ENCODE results near the gene PAM. TPM values are rescaled to one million over a fixed set of nuclear protein-coding genes. Genes with fewer than 3 reads are reported as not detected.
"Not testable (repeated sequence)": the region's sequence is repeated elsewhere in the genome, so short reads cannot be mapped to it uniquely, and the experiment has no call there.

Gene PAM
- total RNA-seq, 4 donors from 2014 or later: 41.5 to 92.8 (median 48.2) TPM

DNA sequence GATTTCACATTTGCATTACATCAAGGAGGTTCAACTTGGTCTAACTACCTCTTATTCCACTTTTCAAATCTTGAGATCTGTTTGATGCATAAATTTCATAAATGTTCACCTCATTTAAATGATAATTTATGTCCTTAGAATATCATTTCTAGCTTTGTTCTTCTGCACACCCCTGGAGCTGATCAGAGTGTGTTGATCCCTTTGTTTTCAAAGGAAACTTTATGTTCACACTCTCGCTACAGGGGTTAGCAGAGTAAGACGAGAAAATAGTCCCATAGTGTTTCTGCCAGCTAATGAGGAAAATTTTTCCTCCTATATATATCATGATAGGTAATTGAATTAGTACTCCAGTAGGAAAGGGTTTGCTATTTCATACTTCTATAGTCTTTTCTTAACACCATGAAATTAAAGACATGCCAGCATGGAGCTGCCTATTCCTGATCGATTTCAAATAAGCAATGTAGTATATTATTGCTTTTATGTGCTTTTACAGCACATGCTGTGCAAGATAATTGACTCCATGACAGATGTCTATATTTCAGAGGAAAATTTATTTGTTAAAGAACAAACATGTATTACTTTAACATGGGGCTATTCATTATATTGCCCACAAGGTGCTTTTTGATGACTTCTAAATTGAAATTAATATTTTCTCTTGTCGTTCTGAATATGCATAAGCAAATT, 4.8 kb upstream of the PAM start:
- WGBS: 80% methylated on average over 4 of the region's 4 CpGs

GRCh38 chr5:102751903-102752376, 3.2 kb upstream of the PAM start:
- not testable (repeated sequence) for H3K4me3 ChIP-seq; H3K27me3 ChIP-seq; H3K27ac ChIP-seq; DNase-seq (ENCODE audit: low spot score in 2 of 2); H3K9me3 ChIP-seq; H3K36me3 ChIP-seq
- peaks cover 21% of the 10 kb centered on the region for H3K4me1 ChIP-seq
- WGBS: 91% methylated on average over 17 of the region's 32 CpGs

More for the DNA sequence above, 4.8 kb upstream of the PAM start:
- Histone ChIP-seq H3K27ac (no peak overlapping the region), H3K9me3 (no peaks in the 10 kb centered on the region), H3K4me1 (peaks cover 10% of the 10 kb centered on the region), H3K36me3 (no peaks in the 10 kb centered on the region), H3K4me3 (no peak overlapping the region), H3K27me3 (no peaks in the 10 kb centered on the region)
- no peak for DNase-seq (ENCODE audit: low spot score in 2 of 2)
- no peak for TF ChIP-seq EP300 (IDR thresholded peaks at IDR 0.05)
- no peak for TF ChIP-seq POLR2A (IDR thresholded peaks at IDR 0.05)
- no peak for TF ChIP-seq POLR2AphosphoS5 (IDR thresholded peaks at IDR 0.05)
- TF ChIP-seq, protein P1, sequence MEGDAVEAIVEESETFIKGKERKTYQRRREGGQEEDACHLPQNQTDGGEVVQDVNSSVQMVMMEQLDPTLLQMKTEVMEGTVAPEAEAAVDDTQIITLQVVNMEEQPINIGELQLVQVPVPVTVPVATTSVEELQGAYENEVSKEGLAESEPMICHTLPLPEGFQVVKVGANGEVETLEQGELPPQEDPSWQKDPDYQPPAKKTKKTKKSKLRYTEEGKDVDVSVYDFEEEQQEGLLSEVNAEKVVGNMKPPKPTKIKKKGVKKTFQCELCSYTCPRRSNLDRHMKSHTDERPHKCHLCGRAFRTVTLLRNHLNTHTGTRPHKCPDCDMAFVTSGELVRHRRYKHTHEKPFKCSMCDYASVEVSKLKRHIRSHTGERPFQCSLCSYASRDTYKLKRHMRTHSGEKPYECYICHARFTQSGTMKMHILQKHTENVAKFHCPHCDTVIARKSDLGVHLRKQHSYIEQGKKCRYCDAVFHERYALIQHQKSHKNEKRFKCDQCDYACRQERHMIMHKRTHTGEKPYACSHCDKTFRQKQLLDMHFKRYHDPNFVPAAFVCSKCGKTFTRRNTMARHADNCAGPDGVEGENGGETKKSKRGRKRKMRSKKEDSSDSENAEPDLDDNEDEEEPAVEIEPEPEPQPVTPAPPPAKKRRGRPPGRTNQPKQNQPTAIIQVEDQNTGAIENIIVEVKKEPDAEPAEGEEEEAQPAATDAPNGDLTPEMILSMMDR (IDR thresholded peaks at IDR 0.05): no peak

GRCh38 chr5:102753889-102754766, 977 bp upstream of the PAM start:
- DNase-seq (ENCODE audit: low spot score in 2 of 2): no peak
- Histone ChIP-seq H3K4me3 (peak overlapping the region; percentile 90), H3K27me3 (no peaks in the 10 kb centered on the region), H3K9me3 (no peaks in the 10 kb centered on the region), H3K4me1 (peaks cover 29% of the 10 kb centered on the region), H3K36me3 (no peaks in the 10 kb centered on the region), H3K27ac (peak overlapping the region; percentile 86)
- 22% methylated on average over 28 of the region's 32 CpGs for WGBS
- TF ChIP-seq EP300 (IDR thresholded peaks at IDR 0.05) (no peak), POLR2A (IDR thresholded peaks at IDR 0.05) (no peak), POLR2AphosphoS5 (IDR thresholded peaks at IDR 0.05) (no peak)
- TF ChIP-seq, protein P1 (IDR thresholded peaks at IDR 0.05): no peak

DNA sequence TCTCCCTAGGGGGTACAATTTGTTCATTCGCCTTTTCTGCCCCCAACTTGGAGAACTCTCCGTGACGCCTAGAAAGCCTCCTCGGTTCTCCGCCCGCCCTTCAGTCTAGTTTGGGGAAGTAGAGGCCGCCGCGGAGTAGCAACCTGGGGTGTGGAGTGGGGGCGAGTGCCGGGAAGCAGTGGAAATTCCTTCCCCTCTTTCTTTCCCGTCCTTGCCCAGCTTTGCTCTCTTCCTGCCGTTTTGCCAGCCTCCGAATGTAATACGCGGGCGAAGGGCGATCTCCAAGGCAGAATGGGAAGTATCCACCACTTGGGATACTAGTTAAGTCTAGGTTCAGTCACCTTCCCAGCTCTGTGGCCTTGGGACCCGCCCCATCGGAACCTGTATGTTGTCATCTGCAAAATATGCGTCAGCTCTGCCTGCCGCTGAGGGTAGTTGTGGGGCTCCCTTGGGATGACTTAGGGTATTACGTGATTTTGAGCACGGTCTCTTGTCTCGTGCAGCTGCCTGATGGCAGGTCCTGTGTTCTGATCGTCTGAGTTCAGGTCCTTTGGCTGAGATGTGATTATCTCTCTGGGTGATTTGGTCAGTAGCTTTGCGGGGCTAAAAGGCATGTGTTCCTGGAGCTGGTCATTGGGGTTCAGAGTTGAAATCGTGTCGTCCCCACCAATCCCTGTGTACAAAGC, 724 bp downstream of the PAM start:
- 1% methylated on average over 29 of the region's 29 CpGs for whole genome bisulfite sequencing
- no peaks in the 10 kb centered on the region for H3K27me3 ChIP-seq
- peak overlapping the region; percentile 90 for H3K4me3 ChIP-seq
- peak; percentile 84 to 90 for DNase-seq (ENCODE audit: low spot score in 2 of 2)
- no peaks in the 10 kb centered on the region for H3K9me3 ChIP-seq
- TF ChIP-seq EP300 (IDR thresholded peaks at IDR 0.05): no peak
- TF ChIP-seq, protein P1 (IDR thresholded peaks at IDR 0.05): no peak
- peak in 1 of 3 donors; percentile 49 for TF ChIP-seq POLR2AphosphoS5 (IDR thresholded peaks at IDR 0.05)
- TF ChIP-seq POLR2A (IDR thresholded peaks at IDR 0.05): peak in 1 of 2 donors; percentile 68
- H3K36me3 ChIP-seq: no peaks in the 10 kb centered on the region
- peak overlapping the region; percentile 86 for H3K27ac ChIP-seq
- H3K4me1 ChIP-seq: peaks cover 45% of the 10 kb centered on the region

DNA sequence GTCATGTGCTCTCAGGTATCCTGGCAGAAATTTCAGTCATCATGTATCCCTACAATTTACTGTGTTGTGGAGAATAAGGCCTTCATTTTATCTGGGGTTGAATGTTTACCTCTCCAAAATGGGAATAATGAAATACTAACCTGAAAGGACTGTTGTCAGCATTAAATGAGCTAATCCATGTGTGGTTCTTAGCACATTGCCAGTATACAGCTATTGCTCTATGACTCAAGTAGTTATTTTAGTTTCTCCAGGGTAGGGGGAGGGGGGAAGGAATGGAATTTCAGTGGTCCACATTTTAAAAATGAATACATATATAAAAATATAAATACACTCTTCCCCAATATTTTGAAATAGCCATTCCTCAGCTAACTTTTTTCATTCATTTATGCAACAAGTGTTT, 3.5 kb downstream of the PAM start:
- Histone ChIP-seq H3K36me3 (no peaks in the 10 kb centered on the region), H3K4me3 (no peak overlapping the region), H3K4me1 (peaks cover 73% of the 10 kb centered on the region), H3K27me3 (no peaks in the 10 kb centered on the region), H3K9me3 (no peaks in the 10 kb centered on the region), H3K27ac (no peak overlapping the region)
- DNase-seq (ENCODE audit: low spot score in 2 of 2): no peak
- no peak for TF ChIP-seq POLR2AphosphoS5 (IDR thresholded peaks at IDR 0.05)
- no peak for TF ChIP-seq EP300 (IDR thresholded peaks at IDR 0.05)
- TF ChIP-seq, protein P1 (IDR thresholded peaks at IDR 0.05): no peak
- TF ChIP-seq POLR2A (IDR thresholded peaks at IDR 0.05): no peak
